AG04449 (cell line): ENCODE data around the gene ARHGEF7.

Source experiments
- CTCF ChIA-PET: fragments of 350-600 bp; formaldehyde crosslinking; extraction: SDS; loops from one replicate; lab custom pipeline; 2021; ENCODE audit warnings: antibody characterized with exemption; lab: Yijun Ruan, JAX
- POLR2A ChIA-PET: fragments of 400-600, 350-600 bp; formaldehyde crosslinking; extraction: SDS; loops from one replicate; lab custom pipeline; 2020; ENCODE audit warnings: antibody characterized with exemption, inconsistent platforms; lab: Yijun Ruan, JAX
- DNase-seq: peaks from one replicate; pipeline ENCODE4 v3.0.0-alpha.2; 2010; ENCODE audit warnings: low read depth, low spot score
- H3K4me3 ChIP-seq: 2 replicates; pipeline ENCODE4 v1.5.1; 2011; ENCODE audit warnings: low read depth, mild to moderate bottlenecking, control low read depth, low read length
- CTCF ChIP-seq: IDR thresholded peaks from one replicate; pipeline ENCODE4 v1.5.1; 2011; ENCODE audit warnings: mild to moderate bottlenecking, moderate library complexity, low read length, control low read depth, inconsistent platforms; ENCODE audit not compliant: insufficient read depth; ENCODE audit errors: missing control alignments

Gene ARHGEF7

DNA sequence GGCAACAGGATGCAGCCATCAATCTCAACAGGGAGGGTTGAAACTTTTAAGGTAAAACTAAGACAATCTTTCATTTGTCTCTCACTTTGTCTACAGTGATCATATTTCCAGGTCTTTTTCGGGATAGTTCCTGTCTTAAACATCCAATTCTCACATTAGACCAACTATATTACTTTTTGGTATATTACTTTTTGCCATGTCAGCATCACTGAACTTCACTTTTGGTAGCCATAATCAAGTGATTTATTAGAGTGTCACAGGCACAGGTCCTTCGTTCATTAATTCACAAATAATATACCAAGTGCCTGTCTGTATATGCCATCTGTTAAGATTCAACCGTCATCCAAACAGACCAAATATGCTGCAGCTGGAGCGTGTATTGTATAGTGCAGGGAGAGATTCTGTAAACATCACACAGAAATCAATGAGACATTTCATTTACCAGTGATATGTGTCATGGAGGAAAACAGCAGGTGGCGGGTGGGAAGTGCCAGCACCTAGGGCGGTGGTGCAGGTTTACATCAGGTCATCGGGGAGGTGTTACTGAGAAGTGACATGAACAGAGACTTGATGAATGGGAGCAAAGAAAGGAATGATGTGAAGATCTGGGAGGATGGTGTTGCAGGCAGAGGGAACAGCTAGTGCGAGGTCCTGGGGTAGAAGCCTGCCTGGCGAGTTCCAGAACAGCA, 24.9 kb downstream of the ARHGEF7 start:
- ChIA-PET POLR2A (no interaction called here), CTCF (interaction anchor here (0.9 kb wide), 1 partner anchor 72 kb away, joined by 4 read pairs; no protein-coding TSS in a partner anchor)
- no peak overlapping the region for H3K4me3 ChIP-seq

GRCh38 chr13:111140562-111141105, 25.5 kb downstream of the ARHGEF7 start:
- POLR2A ChIA-PET = no interaction called here
- CTCF ChIA-PET = interaction anchor here (0.9 kb wide), 1 partner anchor 73 kb away, joined by 4 read pairs; no protein-coding TSS in a partner anchor
- no peak overlapping the region for H3K4me3 ChIP-seq

More for the DNA sequence above, 24.9 kb downstream of the ARHGEF7 start:
- no peak for TF ChIP-seq CTCF
- no peak for DNase-seq

DNA sequence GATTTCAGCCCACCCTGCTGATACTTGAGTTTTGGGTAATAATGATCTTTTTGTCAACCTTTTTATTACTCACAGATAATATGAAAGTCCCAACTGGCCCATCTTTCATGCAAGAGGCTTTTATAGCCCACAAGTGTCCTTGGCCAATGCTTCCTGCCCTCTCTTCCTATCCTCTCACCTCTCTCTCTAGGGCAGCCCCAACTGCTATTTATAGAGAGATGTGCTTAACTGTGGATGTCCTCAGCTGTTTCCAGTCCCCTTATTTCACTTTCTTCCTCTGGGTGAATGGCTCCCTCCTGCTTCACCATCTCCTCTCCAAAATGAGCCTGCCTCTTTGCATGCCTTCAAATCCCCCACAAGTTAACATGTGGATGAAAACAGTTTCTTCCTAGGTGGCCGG, 27.4 kb downstream of the ARHGEF7 start:
- no peak for DNase-seq
- ChIA-PET CTCF (no interaction called here), POLR2A (no interaction called here)
- no peak for TF ChIP-seq CTCF
- no peak overlapping the region for H3K4me3 ChIP-seq

More at GRCh38 chr13:111140562-111141105, 25.5 kb downstream of the ARHGEF7 start:
- TF ChIP-seq CTCF = no peak
- DNase-seq = no peak

DNA sequence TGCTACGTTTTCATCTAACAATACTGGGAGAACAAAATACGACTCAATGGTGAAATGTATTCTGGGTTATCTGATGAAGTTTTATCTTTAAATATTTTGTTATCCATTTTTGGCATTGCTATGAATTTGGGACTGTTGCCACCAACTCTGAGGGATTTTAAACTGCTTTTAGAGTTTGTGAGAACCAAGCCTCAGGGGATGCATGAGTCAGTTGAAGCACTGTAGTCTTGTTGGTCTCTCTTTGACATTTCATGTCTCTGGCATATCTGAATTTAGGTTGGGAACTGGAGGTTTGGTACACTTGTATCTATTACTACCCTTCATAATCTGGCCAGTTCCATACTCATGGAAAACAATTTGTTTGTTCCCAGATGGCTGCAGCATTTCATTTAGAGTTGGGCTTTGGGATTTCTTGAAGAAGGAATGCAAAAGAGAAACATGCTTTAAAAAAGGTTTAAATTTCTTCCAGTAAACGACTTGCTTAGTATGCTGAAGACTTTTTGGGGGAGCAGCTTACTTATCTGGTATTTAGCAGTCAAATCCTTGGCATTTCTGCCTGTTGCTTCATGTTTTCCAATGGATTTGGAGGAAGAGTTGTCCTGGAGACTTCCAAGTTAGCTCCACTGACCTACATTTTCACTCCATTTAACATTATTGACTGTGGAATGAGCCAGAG, 28.9 kb downstream of the ARHGEF7 start:
- CTCF ChIA-PET = no interaction called here
- POLR2A ChIA-PET = no interaction called here
- TF ChIP-seq CTCF = no peak
- H3K4me3 ChIP-seq = no peak overlapping the region
- no peak for DNase-seq

- no peak for DNase-seq
- no peak overlapping the region for H3K4me3 ChIP-seq
- ChIA-PET POLR2A (no interaction called here), CTCF (no interaction called here)
- TF ChIP-seq CTCF = no peak
Observed at GRCh38 chr13:111145071-111145470, 30.0 kb downstream of the ARHGEF7 start.

GRCh38 chr13:111145506-111145905, 30.4 kb downstream of the ARHGEF7 start:
- POLR2A ChIA-PET = no interaction called here
- DNase-seq = no peak
- CTCF ChIA-PET = no interaction called here
- H3K4me3 ChIP-seq = no peak overlapping the region
- no peak for TF ChIP-seq CTCF
